G401 (cell line): ENCODE results near the gene UBE2N. TPM values are rescaled to one million over a fixed set of nuclear protein-coding genes. Genes with fewer than 3 reads are reported as not detected.

ENCODE experiments used
- DNase-seq: peaks from one replicate; pipeline ENCODE4 v3.0.0-alpha.2; 2015; ENCODE audit warnings: low spot score
- in situ Hi-C: cut with HindIII; loops from 2 replicates; pipeline ENCODE4 v1.10.0; 2016; ENCODE audit warnings: low sequenced_read_pairs, mixed read lengths
- total RNA-seq: library from RNA; depleted of rRNA; stranded (reverse); fragments of >200 nt; shearing (Covaris generic); gene quantifications from 2 replicates; pipeline ENCODE4 v1.2.3, GENCODE V29; 2014; rRNA removed

The UBE2N gene
- 116 and 119 TPM in 2 replicates for total RNA-seq

- in situ Hi-C loops: no loop called here
These were observed at the start of gene UBE2N for GRCh38 chr12:93441617-93442410. TSS of gene UBE2N (minus strand) at chr12:93441947. CDS start at chr12:93441884, 63 bp downstream.

GRCh38 chr12:93484315-93484981, 42.7 kb upstream of the UBE2N start:
- DNase-seq: no peak
- in situ Hi-C loops: no loop called here

More at GRCh38 chr12:93441617-93442410, at the start of gene UBE2N:
- peak; percentile 98 for DNase-seq

- in situ Hi-C loops: no loop called here
- DNase-seq: no peak
These were observed 41.5 kb upstream of the UBE2N start for GRCh38 chr12:93483151-93483807.

- in situ Hi-C loops: no loop called here
These were observed 41.0 kb upstream of the UBE2N start for GRCh38 chr12:93482721-93483120.

GRCh38 chr12:93476555-93476954, 34.8 kb upstream of the UBE2N start:
- no peak for DNase-seq
- in situ Hi-C loops: no loop called here

More at GRCh38 chr12:93482721-93483120, 41.0 kb upstream of the UBE2N start:
- DNase-seq: no peak

- DNase-seq: no peak
- in situ Hi-C loops: no loop called here
These were observed 27.6 kb upstream of the UBE2N start for GRCh38 chr12:93469386-93469785.

- in situ Hi-C loops: no loop called here
- DNase-seq: no peak
These were observed 26.2 kb upstream of the UBE2N start for GRCh38 chr12:93468008-93468371.

- peak; percentile 86 for DNase-seq
- in situ Hi-C loops: no loop called here
These were observed 25.7 kb upstream of the UBE2N start, which contains the start of gene MRPL42 for GRCh38 chr12:93467351-93468007. TSS of gene MRPL42 (plus strand) at chr12:93467514. CDS start at chr12:93469286, 1,772 bp downstream.

- in situ Hi-C loops: no loop called here
- no peak for DNase-seq
These were observed 25.0 kb upstream of the UBE2N start for GRCh38 chr12:93466625-93467350.

- in situ Hi-C loops: no loop called here
- no peak for DNase-seq
These were observed 24.1 kb upstream of the UBE2N start for GRCh38 chr12:93465841-93466240.

- in situ Hi-C loops: no loop called here
- DNase-seq: no peak
These were observed 19.8 kb upstream of the UBE2N start for GRCh38 chr12:93461503-93461902.

- DNase-seq: no peak
- in situ Hi-C loops: no loop called here
These were observed 19.2 kb upstream of the UBE2N start for GRCh38 chr12:93460902-93461301.

- in situ Hi-C loops: no loop called here
These were observed 18.3 kb upstream of the UBE2N start for GRCh38 chr12:93460003-93460402.

GRCh38 chr12:93459097-93459496, 17.4 kb upstream of the UBE2N start:
- in situ Hi-C loops: no loop called here
- DNase-seq: no peak

More at GRCh38 chr12:93460003-93460402, 18.3 kb upstream of the UBE2N start:
- DNase-seq: no peak

GRCh38 chr12:93456077-93456476, 14.3 kb upstream of the UBE2N start:
- DNase-seq: no peak
- in situ Hi-C loops: no loop called here

GRCh38 chr12:93453633-93454032, 11.9 kb upstream of the UBE2N start:
- no peak for DNase-seq
- in situ Hi-C loops: no loop called here

GRCh38 chr12:93451423-93452158, 9.8 kb upstream of the UBE2N start:
- in situ Hi-C loops: no loop called here
- DNase-seq: no peak

- in situ Hi-C loops: no loop called here
- DNase-seq: no peak
These were observed 7.5 kb upstream of the UBE2N start for GRCh38 chr12:93449277-93449676.
